Measurements from ENCODE around the gene ZNF407.

The ZNF407 gene

DNA sequence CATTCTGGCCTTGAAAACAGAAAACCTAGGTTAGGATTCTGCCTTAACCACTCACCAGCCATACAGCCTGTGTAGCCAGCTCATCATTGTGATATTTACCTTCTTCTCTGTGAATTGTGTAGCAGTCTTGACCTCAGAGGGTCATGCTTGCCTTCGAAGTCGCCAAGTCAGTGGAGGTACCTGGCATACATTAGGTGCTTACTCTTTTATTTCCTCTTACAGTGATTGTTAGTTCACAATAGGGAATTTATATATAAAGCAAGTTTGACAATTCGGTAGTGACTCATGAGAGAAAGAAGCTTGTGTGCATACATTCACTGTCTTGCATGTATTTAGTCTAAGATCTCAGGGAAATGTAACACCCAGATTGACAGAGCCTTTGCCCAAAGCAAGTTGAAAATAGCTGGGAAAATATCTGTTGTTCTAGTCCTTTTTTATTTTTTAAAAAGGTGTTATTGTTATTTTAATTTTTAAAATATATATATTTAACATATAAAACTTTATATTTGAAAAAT, 320.7 kb downstream of the ZNF407 start:
- Histone ChIP-seq H3K4me3 (ENCODE audit: low read length) (no peak overlapping the region), H3K27me3 (replicated peaks; ENCODE audit: control insufficient read depth, insufficient read depth, low read length) (no peaks in the 10 kb centered on the region), H3K36me3 (ENCODE audit: control insufficient read depth, insufficient read depth, low read length, severe bottlenecking) (peaks cover 8% of the 10 kb centered on the region), H3K9me3 (ENCODE audit: control insufficient read depth, low read length) (no peaks in the 10 kb centered on the region), H3K4me1 (ENCODE audit: control insufficient read depth, insufficient read depth, low read length) (peaks cover 12% of the 10 kb centered on the region), H3K9ac (ENCODE audit: low read length) (no peak overlapping the region)
- no peak for DNase-seq (ENCODE audit: low read depth)

DNA sequence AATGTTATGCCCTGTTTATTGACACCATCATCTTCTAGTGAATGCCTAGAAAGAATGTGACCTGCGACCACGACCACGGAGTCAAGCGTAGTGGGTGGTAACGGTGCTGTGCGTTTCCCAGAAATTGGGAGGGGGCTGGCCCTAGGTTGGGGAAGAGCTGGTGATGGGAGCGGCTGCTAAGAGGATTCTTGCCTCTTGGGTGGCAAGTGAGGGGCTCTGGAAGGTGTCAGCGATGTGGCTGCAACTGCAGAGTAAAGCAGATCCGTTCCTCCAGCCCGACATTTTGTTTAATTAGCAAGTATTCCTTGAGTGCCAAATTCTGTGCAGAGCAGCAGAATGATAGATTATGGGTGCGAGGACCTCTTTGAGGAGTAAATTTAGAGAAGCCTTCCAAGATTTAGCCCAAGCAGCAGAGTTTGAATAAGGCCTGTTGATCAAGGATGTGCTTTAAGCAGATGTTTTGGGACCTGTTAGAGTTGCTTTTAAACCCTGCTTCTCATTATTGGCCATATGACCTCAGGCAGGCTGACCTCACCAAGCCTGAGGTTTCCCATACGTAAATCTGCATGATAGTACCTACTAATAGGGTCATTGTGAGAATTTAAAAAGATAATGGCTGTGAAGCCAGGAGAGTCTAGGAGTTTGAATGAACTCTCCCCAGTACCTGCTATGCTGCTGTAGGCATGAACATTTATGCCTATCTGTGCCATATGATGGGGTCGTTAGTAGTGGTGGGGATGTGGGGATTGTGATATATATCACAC, 323.6 kb downstream of the ZNF407 start:
- Histone ChIP-seq H3K36me3 (ENCODE audit: control insufficient read depth, insufficient read depth, low read length, severe bottlenecking) (peaks cover 8% of the 10 kb centered on the region), H3K4me1 (ENCODE audit: control insufficient read depth, insufficient read depth, low read length) (peaks cover 5% of the 10 kb centered on the region), H3K9ac (ENCODE audit: low read length) (no peak overlapping the region), H3K4me3 (ENCODE audit: low read length) (no peak overlapping the region), H3K9me3 (ENCODE audit: control insufficient read depth, low read length) (no peaks in the 10 kb centered on the region), H3K27me3 (replicated peaks; ENCODE audit: control insufficient read depth, insufficient read depth, low read length) (no peaks in the 10 kb centered on the region)
- no peak for DNase-seq (ENCODE audit: low read depth)

DNA sequence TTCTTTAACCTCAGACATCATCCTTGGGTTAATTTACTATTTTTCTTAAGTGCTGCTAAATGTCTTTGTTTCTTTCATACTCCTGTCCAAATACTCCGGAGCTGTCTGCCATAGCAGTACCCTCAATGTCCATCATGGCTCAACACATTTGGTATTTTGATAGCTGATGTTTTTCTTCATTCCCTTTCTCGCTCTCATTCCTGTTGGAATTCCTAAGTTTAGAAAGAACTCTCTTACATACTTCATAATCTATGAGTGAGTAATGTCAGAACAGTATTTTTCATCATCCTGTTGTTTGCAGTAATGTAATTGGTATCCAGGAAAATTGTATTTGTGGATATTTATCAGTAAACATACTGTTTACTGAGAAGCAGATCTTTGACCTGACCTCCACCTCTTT, 328.4 kb downstream of the ZNF407 start:
- no peak for DNase-seq (ENCODE audit: low read depth)
- no peaks in the 10 kb centered on the region for H3K27me3 ChIP-seq (replicated peaks; ENCODE audit: control insufficient read depth, insufficient read depth, low read length)
- H3K4me3 ChIP-seq (ENCODE audit: low read length), result no peak overlapping the region

DNA sequence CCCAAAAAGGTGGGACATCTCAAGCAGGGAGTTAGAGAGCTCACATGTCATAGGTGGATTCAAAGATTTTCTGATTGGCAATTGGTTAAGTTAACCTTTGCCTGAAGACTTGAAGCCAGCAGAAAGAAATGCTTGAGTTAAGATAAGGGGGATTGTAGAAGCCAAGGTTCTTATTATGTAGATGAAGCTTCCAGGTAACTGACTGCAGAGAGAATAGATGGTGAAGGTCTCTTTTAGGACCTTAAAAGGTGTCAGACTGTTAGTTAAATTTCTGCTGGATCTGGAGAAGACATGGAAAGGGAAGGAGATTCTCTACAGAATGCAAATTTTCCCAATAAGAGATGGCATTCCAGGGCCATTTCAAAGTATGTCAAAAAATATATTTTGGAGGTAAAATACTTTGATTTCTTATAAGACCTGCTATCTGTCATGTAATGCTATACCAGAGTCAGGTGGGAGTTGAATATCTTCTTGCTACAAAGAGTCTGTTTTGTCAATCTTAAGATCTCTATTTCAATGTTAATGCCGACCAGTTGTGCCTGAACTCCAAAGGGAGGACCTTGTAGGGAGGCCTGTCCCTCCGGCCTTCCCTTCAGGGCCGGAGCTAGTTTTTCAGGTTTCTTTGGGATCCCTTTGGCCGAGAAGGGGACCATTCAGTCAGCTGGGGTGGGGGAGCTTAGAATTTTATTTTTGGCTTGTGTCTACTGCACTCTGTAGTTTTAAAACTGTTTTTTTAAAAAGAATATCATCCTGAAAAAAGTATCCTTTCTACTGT, 330.7 kb downstream of the ZNF407 start:
- no peaks in the 10 kb centered on the region for H3K9me3 ChIP-seq (ENCODE audit: control insufficient read depth, low read length)
- H3K9ac ChIP-seq (ENCODE audit: low read length), result no peak overlapping the region
- H3K36me3 ChIP-seq (ENCODE audit: control insufficient read depth, insufficient read depth, low read length, severe bottlenecking), result peaks cover 6% of the 10 kb centered on the region
- H3K4me3 ChIP-seq (ENCODE audit: low read length), result no peak overlapping the region
- no peak for DNase-seq (ENCODE audit: low read depth)
- H3K27me3 ChIP-seq (replicated peaks; ENCODE audit: control insufficient read depth, insufficient read depth, low read length), result no peaks in the 10 kb centered on the region
- H3K4me1 ChIP-seq (ENCODE audit: control insufficient read depth, insufficient read depth, low read length), result no peaks in the 10 kb centered on the region

More for the DNA sequence above, 328.4 kb downstream of the ZNF407 start:
- Histone ChIP-seq H3K9ac (ENCODE audit: low read length) (no peak overlapping the region), H3K9me3 (ENCODE audit: control insufficient read depth, low read length) (no peaks in the 10 kb centered on the region), H3K4me1 (ENCODE audit: control insufficient read depth, insufficient read depth, low read length) (no peaks in the 10 kb centered on the region), H3K36me3 (ENCODE audit: control insufficient read depth, insufficient read depth, low read length, severe bottlenecking) (peaks cover 5% of the 10 kb centered on the region)

DNA sequence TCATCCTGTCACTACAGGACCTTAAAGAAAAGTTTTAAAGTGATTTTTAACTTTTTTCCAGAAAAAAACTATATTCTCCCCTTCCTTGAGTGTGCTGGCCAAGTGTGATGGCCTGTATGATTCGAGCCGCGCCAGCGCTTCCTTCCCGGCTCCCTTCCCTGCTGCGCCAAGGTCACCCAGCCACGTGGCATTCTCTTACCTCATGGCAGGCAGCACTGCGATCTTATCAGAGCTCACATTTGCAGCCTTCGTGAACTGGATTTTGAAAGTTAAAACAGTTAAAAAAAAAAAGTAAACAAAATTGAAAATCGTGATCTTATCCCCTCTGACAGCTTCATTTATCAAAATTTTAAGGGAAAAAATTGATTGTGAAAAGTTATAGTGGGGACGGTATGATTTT, 331.4 kb downstream of the ZNF407 start:
- Histone ChIP-seq H3K9ac (ENCODE audit: low read length) (no peak overlapping the region), H3K9me3 (ENCODE audit: control insufficient read depth, low read length) (no peaks in the 10 kb centered on the region), H3K27me3 (replicated peaks; ENCODE audit: control insufficient read depth, insufficient read depth, low read length) (no peaks in the 10 kb centered on the region), H3K36me3 (ENCODE audit: control insufficient read depth, insufficient read depth, low read length, severe bottlenecking) (peaks cover 6% of the 10 kb centered on the region), H3K4me1 (ENCODE audit: control insufficient read depth, insufficient read depth, low read length) (no peaks in the 10 kb centered on the region), H3K4me3 (ENCODE audit: low read length) (no peak overlapping the region)
- no peak for DNase-seq (ENCODE audit: low read depth)

DNA sequence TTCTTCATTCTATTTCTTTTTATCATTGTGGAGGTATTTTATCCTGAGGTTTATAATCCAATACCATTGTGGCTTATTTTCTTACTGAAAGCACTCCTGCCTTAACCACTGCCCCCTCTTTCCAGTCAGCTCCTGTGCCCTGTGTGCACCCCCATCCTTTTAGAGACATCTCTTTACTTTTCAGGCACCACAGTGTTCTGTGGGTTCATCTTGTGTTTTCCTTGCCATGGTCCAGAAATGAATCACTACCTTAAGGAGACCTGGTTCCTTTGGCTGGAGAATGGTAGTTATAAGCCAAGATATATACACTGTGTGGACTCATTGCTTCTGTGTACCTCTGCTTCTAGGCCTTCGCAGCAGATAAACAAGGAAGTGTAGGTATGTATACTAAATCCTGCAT, 332.9 kb downstream of the ZNF407 start:
- Histone ChIP-seq H3K9me3 (ENCODE audit: control insufficient read depth, low read length) (no peaks in the 10 kb centered on the region), H3K36me3 (ENCODE audit: control insufficient read depth, insufficient read depth, low read length, severe bottlenecking) (peaks cover 6% of the 10 kb centered on the region), H3K27me3 (replicated peaks; ENCODE audit: control insufficient read depth, insufficient read depth, low read length) (no peaks in the 10 kb centered on the region), H3K4me1 (ENCODE audit: control insufficient read depth, insufficient read depth, low read length) (no peaks in the 10 kb centered on the region), H3K4me3 (ENCODE audit: low read length) (no peak overlapping the region), H3K9ac (ENCODE audit: low read length) (no peak overlapping the region)
- no peak for DNase-seq (ENCODE audit: low read depth)

DNA sequence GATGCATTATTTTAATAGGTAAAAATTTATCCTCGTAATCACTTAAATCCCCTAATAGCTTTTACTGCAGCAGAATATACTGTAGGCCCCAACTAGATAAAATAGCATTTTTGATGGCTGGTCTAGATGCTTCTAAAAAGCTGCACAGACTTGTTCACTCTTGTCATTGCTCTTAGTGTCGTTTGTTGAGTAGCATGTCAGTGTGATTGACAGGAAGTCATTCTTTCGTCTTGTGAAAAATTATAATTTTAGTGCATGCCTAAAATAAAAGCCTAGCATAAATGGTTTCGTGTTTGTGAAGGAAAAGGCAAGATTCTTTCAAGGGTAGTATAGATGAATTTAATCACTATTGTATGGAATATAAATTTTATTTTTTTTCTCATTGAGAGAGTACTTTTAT, 336.3 kb downstream of the ZNF407 start:
- Histone ChIP-seq H3K9ac (ENCODE audit: low read length) (no peak overlapping the region), H3K9me3 (ENCODE audit: control insufficient read depth, low read length) (no peaks in the 10 kb centered on the region), H3K4me3 (ENCODE audit: low read length) (no peak overlapping the region), H3K4me1 (ENCODE audit: control insufficient read depth, insufficient read depth, low read length) (no peaks in the 10 kb centered on the region), H3K27me3 (replicated peaks; ENCODE audit: control insufficient read depth, insufficient read depth, low read length) (no peaks in the 10 kb centered on the region), H3K36me3 (ENCODE audit: control insufficient read depth, insufficient read depth, low read length, severe bottlenecking) (peaks cover 6% of the 10 kb centered on the region)
- DNase-seq (ENCODE audit: low read depth), result no peak

DNA sequence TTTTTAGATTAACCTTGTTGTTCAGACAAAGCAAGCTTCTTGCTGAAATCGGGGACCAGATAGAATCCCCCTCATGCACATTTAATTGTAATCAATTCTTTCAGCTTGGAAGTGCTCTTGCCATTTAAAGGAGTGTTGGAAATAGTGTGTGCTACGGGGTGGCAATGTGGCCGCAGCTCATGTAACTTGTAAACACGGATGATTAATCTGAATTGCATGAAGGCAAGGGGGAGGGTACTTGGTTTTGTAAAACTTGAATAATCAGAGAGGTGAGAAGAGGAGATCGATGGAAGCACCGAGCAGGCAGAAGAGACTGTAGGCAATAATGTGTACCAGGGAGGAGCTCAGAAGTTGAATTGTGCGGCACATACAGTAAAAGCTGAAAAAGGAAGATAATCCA, 337.8 kb downstream of the ZNF407 start:
- Histone ChIP-seq H3K9ac (ENCODE audit: low read length) (no peak overlapping the region), H3K9me3 (ENCODE audit: control insufficient read depth, low read length) (no peaks in the 10 kb centered on the region), H3K36me3 (ENCODE audit: control insufficient read depth, insufficient read depth, low read length, severe bottlenecking) (peaks cover 6% of the 10 kb centered on the region), H3K4me3 (ENCODE audit: low read length) (no peak overlapping the region), H3K4me1 (ENCODE audit: control insufficient read depth, insufficient read depth, low read length) (no peaks in the 10 kb centered on the region), H3K27me3 (replicated peaks; ENCODE audit: control insufficient read depth, insufficient read depth, low read length) (no peaks in the 10 kb centered on the region)
- DNase-seq (ENCODE audit: low read depth), result no peak

DNA sequence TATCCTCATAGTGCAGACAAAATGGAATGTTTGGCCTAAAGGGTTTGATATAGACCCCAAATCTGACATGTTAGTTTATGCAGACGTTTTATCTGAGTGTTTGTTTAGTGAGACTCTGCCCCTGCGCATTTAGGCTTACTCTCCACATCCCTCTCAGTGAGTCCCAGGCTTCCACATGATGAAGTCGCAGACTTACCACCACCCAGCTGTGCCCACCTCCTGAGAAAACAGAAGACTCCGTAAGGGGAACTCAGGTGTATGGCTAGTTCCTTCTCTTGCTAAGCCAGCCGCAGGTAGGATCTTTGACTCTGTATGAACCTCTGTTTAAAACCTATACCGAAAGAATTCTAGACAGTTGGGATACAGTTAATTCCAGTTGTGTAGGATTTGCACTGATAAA, 338.7 kb downstream of the ZNF407 start:
- Histone ChIP-seq H3K36me3 (ENCODE audit: control insufficient read depth, insufficient read depth, low read length, severe bottlenecking) (peaks cover 6% of the 10 kb centered on the region), H3K4me3 (ENCODE audit: low read length) (no peak overlapping the region), H3K9ac (ENCODE audit: low read length) (no peak overlapping the region), H3K9me3 (ENCODE audit: control insufficient read depth, low read length) (no peaks in the 10 kb centered on the region), H3K4me1 (ENCODE audit: control insufficient read depth, insufficient read depth, low read length) (no peaks in the 10 kb centered on the region), H3K27me3 (replicated peaks; ENCODE audit: control insufficient read depth, insufficient read depth, low read length) (no peaks in the 10 kb centered on the region)
- no peak for DNase-seq (ENCODE audit: low read depth)

DNA sequence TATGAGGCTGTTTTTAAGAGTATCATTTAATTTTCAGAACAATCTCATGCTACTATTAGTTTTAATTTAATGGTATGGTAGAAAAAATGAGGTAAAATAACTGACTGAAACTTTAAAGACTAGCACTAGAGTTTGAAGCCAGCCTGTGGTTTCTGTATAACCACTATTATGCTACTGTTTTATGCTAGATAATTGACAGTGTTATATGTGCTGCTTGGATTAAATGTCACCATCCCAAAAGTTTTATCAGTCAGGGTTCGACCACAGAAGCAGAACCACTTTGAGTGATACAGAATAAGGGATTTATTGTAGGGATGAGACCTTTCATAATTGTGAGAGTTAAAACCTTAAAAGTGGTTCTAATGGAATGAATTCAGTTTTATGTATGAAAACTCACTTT, 339.6 kb downstream of the ZNF407 start:
- H3K27me3 ChIP-seq (replicated peaks; ENCODE audit: control insufficient read depth, insufficient read depth, low read length), result no peaks in the 10 kb centered on the region
- H3K36me3 ChIP-seq (ENCODE audit: control insufficient read depth, insufficient read depth, low read length, severe bottlenecking), result peaks cover 6% of the 10 kb centered on the region
- no peak overlapping the region for H3K9ac ChIP-seq (ENCODE audit: low read length)
- no peaks in the 10 kb centered on the region for H3K9me3 ChIP-seq (ENCODE audit: control insufficient read depth, low read length)
- H3K4me3 ChIP-seq (ENCODE audit: low read length), result no peak overlapping the region
- no peak for DNase-seq (ENCODE audit: low read depth)
- H3K4me1 ChIP-seq (ENCODE audit: control insufficient read depth, insufficient read depth, low read length), result no peaks in the 10 kb centered on the region

DNA sequence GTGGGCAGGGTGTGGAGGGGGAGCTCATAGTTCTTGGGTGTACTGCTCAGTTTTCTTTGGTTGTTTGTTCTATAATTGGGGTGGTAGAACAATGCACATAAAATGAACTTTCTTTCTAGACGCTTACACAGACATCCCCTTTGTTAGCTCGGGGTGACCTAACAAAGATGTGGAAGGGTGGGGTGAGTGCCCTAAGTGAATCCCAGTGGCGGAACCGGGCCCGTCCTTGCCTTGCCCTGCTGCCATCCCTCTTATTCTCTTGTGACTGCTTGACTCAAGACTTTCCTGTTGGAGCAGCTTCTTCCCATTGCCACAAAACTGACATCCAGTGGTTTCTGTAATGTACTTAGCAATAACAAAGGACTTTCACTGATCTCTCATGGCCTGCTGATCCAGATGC, 343.2 kb downstream of the ZNF407 start:
- H3K4me3 ChIP-seq (ENCODE audit: low read length), result no peak overlapping the region
- no peak for DNase-seq (ENCODE audit: low read depth)
- H3K9me3 ChIP-seq (ENCODE audit: control insufficient read depth, low read length), result no peaks in the 10 kb centered on the region
- H3K27me3 ChIP-seq (replicated peaks; ENCODE audit: control insufficient read depth, insufficient read depth, low read length), result no peaks in the 10 kb centered on the region
- H3K4me1 ChIP-seq (ENCODE audit: control insufficient read depth, insufficient read depth, low read length), result peaks cover 1% of the 10 kb centered on the region
- H3K9ac ChIP-seq (ENCODE audit: low read length), result no peak overlapping the region
- no peaks in the 10 kb centered on the region for H3K36me3 ChIP-seq (ENCODE audit: control insufficient read depth, insufficient read depth, low read length, severe bottlenecking)
